K562 (cell line): ENCODE measurements around the gene PRCC. TPM values are rescaled to one million over a fixed set of nuclear protein-coding genes. Genes with fewer than 3 reads are reported as not detected.
A peak's percentile ranks its signal among the peaks of the same experiment; 100 is the strongest.

Experiments
- ATF1 ChIP-seq, 2 experiments: fragments of 450-650 bp in 1 of 2; IDR thresholded peaks; 2 replicates each; pipeline ENCODE4 v1.6.1; 2016; ENCODE audit warnings: missing compliant biosample characterization in 1 of 2, missing genetic modification characterization in 1 of 2
- BCL6 ChIP-seq: fragments of 250-450 bp; sonication (Bioruptor Pico); IDR thresholded peaks from 2 replicates; pipeline ENCODE4 v1.4.0; 2020
- HDAC2 ChIP-seq: fragments of 450-650 bp; IDR thresholded peaks from 2 replicates; pipeline ENCODE4 v1.6.1; 2016; ENCODE audit warnings: mild to moderate bottlenecking
- HINFP ChIP-seq: fragments of 450-650 bp; conservative IDR thresholded peaks from 2 replicates; pipeline ENCODE4 v1.6.1; 2016; ENCODE audit warnings: missing genetic modification characterization, low read depth, mild to moderate bottlenecking, control low read depth, missing compliant biosample characterization
- NFIC ChIP-seq: fragments of 450-650 bp; IDR thresholded peaks from 2 replicates; pipeline ENCODE4 v1.6.1; 2017; ENCODE audit warnings: mild to moderate bottlenecking, inconsistent platforms
- PHF8 ChIP-seq: fragments of 200-600 bp; sonication (generic); IDR thresholded peaks from 2 replicates; pipeline ENCODE4 v1.6.1; 2012; ENCODE audit warnings: mixed run types, mild to moderate bottlenecking, inconsistent platforms, low read length, moderate library complexity, borderline replicate concordance
- RREB1 ChIP-seq: fragments of 250-450 bp; sonication (Bioruptor Pico); IDR thresholded peaks from 2 replicates; pipeline ENCODE4 v1.4.0; 2020
- SMAD4 ChIP-seq: fragments of 250-450 bp; sonication (Bioruptor Pico); conservative IDR thresholded peaks from 2 replicates; pipeline ENCODE4 v1.8.0; 2021; ENCODE audit warnings: inconsistent platforms, mild to moderate bottlenecking, moderate library complexity
- SMARCE1 ChIP-seq: fragments of 450-650 bp; IDR thresholded peaks from 2 replicates; pipeline ENCODE4 v1.7.1; 2016; ENCODE audit warnings: mild to moderate bottlenecking
- U2AF1 ChIP-seq: fragments of 200-400 bp; formaldehyde crosslinking; optimal IDR thresholded peaks from 2 replicates; pipeline ENCODE3; 2017; ENCODE audit warnings: mild to moderate bottlenecking, low read depth, low read length, moderate library complexity
- ZBTB1 ChIP-seq: sonication (generic); formaldehyde crosslinking; IDR thresholded peaks from 2 replicates; pipeline ENCODE4 v1.8.1; 2023; ENCODE audit warnings: missing genetic modification reagents, low read depth, mild to moderate bottlenecking, borderline replicate concordance
- ZBTB49 ChIP-seq: sonication (generic); formaldehyde crosslinking; IDR thresholded peaks from 2 replicates; pipeline ENCODE4 v1.8.0; 2022; ENCODE audit warnings: missing genetic modification reagents, mild to moderate bottlenecking, borderline replicate concordance
- ZNF280A ChIP-seq: fragments of 450-650 bp; IDR thresholded peaks from 2 replicates; pipeline ENCODE4 v1.6.1; 2018; ENCODE audit warnings: mild to moderate bottlenecking, low read depth; ENCODE audit not compliant: partially characterized antibody
- ZNF766 ChIP-seq: fragments of 200-800 bp; sonication (Bioruptor generic); conservative IDR thresholded peaks from 2 replicates; pipeline ENCODE4 v1.6.1; 2016; ENCODE audit warnings: missing genetic modification characterization, missing compliant biosample characterization
- ZNF778 ChIP-seq: fragments of 450-650 bp; formaldehyde crosslinking; IDR thresholded peaks from 2 replicates; pipeline ENCODE4 v1.4.0; 2020; ENCODE audit warnings: mild to moderate bottlenecking, moderate library complexity
- ZNF780A ChIP-seq: fragments of 250-450 bp; sonication (Bioruptor Pico); IDR thresholded peaks from 2 replicates; pipeline ENCODE4 v1.5.0; 2021; ENCODE audit warnings: mild to moderate bottlenecking
- polyA plus RNA-seq, 8 experiments: library from polyadenylated mRNA; depleted of rRNA in 4 of 8; stranded (reverse) in 5 of 8; unstranded in 3 of 8; fragments of >200 nt; fragmentation: Nextera tagmentation in 2 of 8; fragmentation: Illumina TruSeq in 1 of 8; extraction: Ambion mirVana in 2 of 8; extraction: Trizol in 1 of 8; gene quantifications; 2 replicates each; pipeline versions ENCODE4 v1.2.1 to v1.2.3, GENCODE V29; 2011 to 2014; ENCODE audit warnings: inconsistent platforms in 1 of 8, missing spikeins in 1 of 8
- total RNA-seq, 7 experiments: library from RNA; depleted of rRNA in 6 of 7; stranded (reverse); fragments of >200 nt in 6 of 7; fragmentation: Illumina TruSeq in 2 of 7; extraction: Trizol in 2 of 7; gene quantifications; 2 replicates each; pipeline versions ENCODE4 v1.2.1 to v1.2.3, GENCODE V29; 2011 to 2021; ENCODE audit warnings: low replicate concordance in 1 of 7

The PRCC gene
- total and polyA plus RNA-seq, 9 of the 15 experiments (the other 6 are each of a cell fraction or from before 2014, with no cell fraction given): 23.9 to 201 (median 41.1) TPM

GRCh38 chr1:156767101-156767878, at the start of gene PRCC (continued):
- 0 out of 2 replicates have a peak, but pooled peaks have one; percentile 92 for TF ChIP-seq ZBTB49 (CRISPR knock-in tag)
- TF ChIP-seq BCL6 (CRISPR knock-in tag): peak; percentile 53; the same call in 1 of the 2 replicates
- TF ChIP-seq ZBTB1: peak; percentile 79; the same call in 1 of the 2 replicates
- no peak for TF ChIP-seq ZNF778 (CRISPR knock-in tag)
- no peak for TF ChIP-seq NFIC
- TF ChIP-seq ZNF280A: no peak
- peak; percentile 100 for TF ChIP-seq PHF8
- no peak; the same call in 1 of the 2 replicates for TF ChIP-seq HINFP (tag)
- peak; percentile 63; the same call in 1 of the 2 replicates for TF ChIP-seq ATF1 (CRISPR knock-in tag; IDR thresholded peaks at IDR 0.05)
- peak; percentile 95 for TF ChIP-seq ATF1 (tag; IDR thresholded peaks at IDR 0.05)
- no peak for TF ChIP-seq SMARCE1
- TF ChIP-seq U2AF1: no peak
- TF ChIP-seq ZNF766 (CRISPR knock-in tag): peak; percentile 99
- TF ChIP-seq ZNF780A: no peak
- TF ChIP-seq HDAC2: peak; percentile 67; the same call in 1 of the 2 replicates
- TF ChIP-seq SMAD4: peak; percentile 46
- TF ChIP-seq RREB1 (CRISPR knock-in tag): no peak
